CD1c-positive myeloid dendritic cell (primary cell): ENCODE results near the gene TMIE.

ENCODE experiments used
- DNase-seq: peaks from one replicate; pipeline ENCODE4 v3.0.0-alpha.2; 2016; ENCODE audit errors: extremely low spot score

The TMIE gene

DNA sequence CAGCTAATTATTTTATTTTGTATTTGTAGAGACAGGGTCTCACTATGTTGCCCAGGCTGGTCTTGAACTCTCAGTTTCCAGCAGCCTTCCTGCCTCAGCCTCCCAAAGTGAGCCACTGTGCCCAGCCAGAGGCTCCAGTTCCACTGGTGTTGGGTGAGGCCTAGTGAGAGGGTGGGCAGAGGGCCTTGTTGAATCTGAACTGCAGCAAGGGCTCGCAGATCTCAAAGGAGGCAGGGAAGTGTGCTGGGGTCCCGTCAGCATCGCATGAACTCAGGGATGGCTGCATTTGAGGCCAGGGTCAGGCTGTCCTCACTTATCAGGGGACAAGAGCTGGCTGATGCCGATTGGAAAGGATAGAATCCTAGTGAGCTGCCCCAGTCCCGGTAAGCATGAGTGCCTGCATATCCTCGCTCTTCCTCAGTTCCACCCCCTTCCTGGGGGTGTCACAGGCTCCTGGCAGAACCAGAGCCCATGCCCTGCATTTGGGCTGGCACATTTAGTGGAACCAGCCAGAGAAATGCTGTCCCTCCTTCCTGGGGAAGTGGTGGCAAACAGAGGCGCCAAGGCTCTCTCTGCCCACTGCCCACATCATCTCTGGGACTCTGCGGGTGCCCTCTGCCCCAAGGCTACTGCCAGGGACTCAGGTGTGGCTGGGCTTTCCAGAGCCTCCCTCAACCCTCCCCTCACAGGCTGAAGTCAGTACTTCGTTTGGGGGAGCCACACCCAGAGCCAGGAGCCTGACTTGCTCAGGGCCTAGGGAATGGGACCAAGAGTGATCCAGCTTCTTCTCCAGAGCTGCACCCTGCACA lies 31.8 kb upstream of the TMIE start:
- no peak for DNase-seq

DNA sequence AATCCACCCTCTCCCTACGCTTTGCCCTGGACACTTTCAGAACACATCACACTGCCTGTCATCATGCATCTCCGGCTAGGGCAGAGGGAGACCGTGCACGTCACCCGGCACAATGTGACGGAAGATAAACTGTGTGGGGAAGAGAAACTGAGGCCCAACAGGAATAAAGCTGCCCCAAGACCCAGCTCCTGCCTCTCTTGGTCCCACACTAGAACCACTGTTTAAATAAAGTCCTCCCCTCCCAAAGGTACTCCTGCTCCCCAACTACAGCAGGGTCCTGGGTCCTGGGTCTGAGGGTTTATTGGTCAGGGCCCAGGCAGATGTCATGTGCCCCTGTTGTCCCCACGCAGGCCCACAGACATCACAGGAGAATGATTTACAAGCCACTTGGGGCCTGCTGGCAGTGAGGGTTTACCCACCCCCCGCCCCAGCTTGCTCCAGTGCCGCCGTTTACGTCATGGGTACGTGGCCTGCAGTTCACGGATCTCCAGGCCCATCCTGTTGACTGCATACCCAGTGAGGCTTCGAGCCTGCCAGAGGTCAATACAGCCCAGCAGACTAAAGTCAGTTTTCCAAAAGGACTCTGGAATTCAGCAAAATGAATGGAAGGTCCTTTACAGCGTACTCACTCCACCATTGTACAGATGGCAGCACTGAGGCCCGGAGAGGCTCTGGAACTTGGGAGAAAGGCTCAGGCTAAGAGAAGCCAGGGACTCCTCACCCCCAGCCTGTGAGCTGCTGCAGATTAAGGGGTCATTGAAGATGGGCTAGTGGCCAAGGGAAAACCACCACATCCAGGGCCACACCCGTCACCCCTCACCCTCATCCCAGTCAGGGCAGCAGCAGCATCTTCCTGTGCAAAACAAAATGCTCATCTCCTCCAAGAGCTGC lies 30.9 kb upstream of the TMIE start:
- DNase-seq, result no peak

DNA sequence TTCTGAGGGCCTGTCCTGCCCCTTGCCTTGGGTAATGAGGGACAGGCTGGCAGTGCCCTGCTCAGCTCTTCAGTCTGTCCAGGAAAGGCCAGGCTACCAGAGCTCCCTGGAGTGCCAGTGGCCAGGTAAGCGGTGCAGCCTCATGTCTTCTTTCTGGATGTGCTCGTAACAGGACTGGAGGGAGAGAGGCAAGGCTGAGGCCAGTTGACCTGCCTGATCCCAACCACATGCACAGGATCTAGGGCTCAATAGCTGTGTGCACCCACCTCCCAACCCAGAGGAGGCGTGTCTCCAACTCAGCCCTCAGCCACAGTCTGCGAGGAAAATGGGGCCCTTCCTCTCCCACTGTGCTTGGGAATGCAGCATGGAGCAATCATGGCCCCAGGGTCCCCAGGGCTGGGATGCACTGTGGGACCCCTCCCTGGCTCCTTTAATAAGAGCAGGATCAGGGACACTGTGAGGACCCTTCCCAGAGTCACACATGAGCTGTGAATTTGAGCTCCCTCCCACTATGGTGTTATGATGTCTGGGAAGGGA lies 30.2 kb upstream of the TMIE start:
- DNase-seq, result no peak

DNA sequence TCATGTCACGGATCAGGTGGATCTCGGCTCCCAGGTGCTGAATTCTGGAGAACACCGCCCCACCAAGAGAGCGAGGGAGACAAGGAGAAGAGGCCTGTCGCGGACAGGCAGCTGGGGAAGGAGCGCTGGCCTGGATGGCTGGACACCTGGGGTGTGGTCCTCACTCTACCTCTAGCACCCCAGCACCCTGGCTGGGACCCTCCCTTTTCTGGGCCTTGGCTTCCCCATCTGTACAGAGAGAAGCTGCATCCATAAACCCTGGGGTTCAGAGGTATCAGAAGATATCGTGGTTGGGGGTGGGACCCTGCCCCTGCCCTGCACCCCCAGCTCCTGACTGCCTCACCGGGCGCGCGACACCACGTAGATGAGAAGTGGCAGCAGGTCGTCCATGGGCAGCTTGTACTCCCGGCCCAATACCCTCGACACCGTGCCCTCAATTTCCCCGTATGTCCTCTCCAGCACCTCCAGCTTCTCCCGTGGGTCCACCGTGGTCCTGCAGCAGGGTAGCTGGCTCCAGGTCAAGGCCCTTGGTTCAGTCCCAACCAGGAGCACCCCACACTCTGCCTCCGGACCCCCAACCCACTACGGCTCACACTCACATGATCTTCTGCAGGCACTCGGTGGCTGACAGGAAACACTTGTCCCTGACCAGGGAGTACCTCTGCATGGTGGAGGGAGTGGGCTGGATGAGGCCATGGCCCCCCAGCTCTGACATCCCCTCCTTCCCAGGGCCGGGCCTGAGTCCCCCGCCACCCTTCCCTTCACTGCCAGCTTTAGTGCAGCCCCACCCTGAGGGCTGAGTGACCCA lies 29.4 kb upstream of the TMIE start:
- DNase-seq, result no peak

DNA sequence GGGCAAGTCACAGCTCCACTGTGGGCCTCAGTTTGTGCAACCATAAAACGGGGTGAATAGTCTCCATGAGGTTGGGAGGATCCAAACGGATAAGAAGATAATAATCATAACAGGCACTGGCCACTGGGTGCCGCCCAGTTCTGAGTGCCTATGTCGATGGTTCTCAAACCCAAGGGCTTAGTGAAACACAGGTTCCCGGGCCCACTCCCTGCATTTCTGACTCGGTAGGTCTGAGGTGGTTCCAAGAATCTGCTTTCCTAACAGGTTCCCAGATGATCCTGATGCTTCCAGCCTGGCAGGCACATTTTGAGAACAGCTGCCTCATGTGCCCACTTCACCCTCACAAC lies 28.9 kb upstream of the TMIE start:
- DNase-seq, result no peak

DNA sequence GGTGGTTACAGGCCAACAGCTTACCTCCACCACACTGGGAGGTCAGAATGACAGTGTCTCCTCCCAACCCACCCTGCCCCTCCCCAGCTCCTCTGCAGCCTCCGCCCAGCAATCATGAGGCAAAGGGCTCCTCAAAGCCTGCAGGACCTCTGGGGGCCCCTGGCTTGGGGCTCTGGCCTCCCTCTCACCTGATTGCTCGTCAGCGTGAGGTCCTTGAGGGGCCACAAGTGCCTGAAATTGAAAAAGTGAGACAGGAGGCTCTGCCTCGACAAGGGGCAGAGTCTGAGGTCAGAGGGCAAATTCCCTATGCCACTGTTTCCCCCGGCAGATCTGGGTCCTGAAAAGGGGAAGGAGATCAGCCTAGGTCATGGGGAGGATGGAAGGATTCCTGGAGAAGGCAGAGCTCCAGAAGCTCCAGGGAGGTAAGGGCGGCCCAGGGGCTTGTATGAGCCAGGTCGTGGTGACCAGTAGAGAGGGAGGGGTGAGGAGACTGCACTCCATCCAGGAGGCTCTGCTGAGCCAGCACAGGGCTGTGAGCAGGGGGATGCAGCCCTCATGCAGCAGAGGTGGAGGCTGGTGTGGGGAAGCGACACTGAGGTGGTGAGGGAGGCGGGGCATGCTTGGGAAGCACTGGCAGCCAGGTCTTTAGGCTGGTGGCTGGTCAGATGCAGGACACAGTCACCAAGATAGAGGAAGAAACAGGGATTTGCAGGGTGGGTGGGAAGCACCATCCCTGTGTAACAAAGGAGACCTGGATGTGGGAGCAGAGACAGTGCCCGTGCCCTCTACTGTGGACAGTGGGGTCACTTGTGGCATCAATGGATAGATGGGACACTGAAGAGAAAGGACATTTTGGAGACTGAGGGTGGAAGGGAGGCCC lies 27.8 kb upstream of the TMIE start:
- DNase-seq, result no peak

DNA sequence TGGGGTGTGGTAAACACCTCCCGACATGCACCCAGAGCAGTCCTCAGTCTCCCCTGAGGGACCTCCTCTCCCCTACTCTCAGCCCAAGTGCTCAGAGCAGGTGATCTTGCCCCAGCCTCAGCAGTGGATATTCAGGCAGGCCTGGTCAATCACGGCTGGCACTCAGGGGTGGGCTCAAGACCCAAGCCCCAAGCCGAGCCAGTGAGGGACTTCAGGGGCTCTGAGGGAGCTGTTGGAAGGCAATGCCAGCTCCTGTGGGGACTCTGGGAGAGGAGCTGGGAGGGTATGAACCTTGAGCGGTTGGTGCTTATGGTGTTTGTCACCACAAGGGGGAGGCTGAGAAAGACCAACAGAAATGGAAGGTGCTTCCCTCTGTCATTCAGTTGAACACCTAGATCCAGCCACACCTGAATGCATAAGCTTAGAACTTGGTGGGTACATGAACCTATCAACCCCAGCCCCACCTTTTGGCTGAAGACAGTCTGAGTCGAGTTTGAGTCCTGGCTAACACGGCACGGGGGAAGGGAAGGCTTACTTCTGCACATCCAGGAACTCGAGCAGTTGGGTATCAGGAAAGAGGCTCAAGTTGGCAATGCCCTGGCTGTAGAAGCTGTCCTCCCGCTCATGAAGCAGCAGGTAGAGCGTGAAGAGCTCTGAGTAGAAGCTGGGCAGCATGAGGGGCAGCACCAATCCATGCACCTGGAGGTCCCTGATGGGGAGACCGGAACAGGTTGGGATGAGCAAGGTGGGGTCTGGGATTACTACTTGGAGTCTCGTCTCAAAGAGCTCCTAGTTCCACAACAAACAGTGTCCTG lies 27.0 kb upstream of the TMIE start:
- no peak for DNase-seq

DNA sequence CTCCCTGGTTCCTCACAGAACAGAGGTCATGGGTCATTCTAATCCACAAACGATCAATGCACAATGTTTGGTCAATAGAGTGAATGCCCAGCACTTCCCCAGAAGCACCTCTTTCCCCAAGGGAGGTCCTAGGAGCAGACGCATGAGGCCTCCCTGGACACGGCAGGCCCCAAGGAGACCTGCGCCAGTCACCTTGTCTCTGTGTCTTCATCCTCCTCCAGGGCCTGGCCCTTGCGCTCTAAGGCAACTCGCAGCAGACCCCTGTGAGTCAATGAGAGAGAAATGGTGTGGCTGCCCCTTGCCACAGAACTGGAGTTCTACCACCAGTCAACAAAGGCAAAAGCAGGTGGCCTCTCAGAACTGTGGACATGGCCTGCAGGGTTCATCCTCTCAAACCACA lies 25.8 kb upstream of the TMIE start:
- no peak for DNase-seq

DNA sequence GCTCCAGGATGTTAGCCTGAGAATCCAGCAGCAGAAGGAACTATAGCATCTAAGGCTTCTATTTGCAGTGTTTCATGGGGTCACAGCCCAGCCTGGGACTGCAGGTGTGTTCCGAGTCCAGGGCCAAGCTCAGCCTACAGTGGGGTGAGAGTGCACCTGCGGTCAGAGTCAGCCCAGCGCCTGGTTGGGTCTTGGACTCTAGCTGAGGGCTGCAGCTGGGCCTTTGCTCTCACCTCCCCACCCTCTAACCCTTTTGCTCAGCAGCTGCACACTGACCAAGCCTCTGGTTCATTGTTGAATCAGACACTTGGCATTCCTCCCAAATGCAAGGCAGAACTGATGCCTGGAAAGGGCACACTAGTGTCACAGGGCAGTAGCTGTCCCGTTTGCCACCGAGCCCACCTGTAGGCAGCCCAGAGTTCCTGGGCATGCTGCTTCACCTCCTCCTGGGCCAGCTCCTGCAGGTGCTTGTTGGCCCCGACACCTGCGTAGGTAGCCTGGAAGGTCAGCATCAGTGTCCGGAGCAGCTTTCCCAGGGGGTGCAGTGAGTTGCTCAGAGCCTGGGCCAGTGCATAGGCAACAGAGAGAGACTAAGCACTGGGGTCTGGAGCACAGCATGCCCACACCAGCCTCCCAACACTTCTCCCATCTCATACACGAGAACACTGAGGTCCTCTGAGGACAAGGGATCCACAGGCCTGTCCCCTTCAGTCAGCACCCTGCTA lies 25.2 kb upstream of the TMIE start:
- DNase-seq, result no peak

DNA sequence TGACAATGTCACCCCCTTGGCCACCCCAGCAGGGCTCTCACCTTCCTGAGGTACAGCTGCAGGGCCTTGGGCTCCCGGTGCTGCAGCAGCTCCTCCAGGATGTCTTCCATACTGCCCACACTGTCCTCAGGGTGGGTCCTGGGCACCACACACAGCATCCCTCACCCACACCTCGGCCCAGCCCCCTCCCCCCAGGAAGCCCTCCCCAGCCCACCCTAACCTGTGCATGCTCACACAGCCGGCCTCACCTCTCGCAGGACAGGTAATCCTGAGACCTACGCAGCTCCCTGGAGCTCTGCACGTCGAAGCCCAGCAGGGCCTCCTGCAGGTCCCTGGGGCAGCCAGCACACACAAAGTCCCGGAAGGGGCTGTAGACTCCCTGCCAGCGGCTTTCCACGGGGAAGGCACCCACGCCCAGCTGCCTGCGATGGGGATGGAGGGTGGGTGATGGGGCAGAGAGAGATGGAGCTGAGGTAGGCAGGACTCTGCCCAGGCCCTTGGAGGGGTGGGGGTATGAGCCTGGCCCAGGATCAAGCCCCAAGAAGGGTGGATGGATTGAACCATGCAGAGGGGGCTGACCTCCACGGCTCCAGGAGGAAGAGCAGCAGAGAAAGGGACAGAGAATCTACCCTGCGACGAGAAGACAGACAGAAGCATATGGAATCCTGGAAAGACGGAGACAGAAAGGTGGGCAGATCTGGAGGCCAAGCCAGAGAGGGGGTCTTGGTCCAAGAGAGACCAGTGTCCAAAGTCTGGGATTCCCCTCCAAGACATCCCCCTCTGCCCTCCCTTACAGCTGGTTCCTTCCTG lies 24.4 kb upstream of the TMIE start:
- DNase-seq, result no peak

DNA sequence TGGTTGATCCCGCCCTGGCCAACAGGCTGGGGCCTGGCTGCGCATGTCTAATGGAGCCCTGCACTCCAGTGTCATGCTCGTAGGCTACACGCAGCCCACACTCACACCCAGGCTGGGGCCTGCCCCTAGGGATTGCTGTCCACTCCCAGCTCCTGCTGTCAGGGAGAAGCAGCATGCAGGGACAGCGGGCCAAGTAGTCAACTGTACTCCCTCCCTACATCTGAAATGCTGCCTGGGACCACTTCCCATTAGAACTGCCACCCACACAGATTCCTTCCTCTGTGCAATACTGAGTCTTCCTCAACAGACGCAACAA lies 23.8 kb upstream of the TMIE start:
- DNase-seq, result peak; percentile 34

DNA sequence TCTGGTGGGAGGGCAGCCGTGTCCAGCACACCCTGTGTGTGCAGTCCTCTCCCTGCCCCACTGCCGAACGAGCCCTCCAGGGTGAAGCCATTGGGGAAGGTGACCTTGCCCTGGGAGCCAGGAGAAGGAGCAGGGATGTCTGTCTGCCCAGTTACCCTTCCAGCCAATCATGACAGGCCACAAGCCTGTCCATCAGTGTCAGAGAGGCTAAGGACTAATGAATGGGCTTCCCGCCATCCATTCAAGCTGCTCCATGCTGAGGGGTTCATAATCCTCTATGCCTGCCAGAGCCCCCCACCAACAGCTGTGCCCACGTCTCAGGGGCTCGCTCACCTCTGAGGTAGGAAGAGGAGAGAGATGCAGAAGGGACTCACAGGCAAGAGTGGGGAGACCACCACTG lies 22.9 kb upstream of the TMIE start:
- DNase-seq, result no peak

DNA sequence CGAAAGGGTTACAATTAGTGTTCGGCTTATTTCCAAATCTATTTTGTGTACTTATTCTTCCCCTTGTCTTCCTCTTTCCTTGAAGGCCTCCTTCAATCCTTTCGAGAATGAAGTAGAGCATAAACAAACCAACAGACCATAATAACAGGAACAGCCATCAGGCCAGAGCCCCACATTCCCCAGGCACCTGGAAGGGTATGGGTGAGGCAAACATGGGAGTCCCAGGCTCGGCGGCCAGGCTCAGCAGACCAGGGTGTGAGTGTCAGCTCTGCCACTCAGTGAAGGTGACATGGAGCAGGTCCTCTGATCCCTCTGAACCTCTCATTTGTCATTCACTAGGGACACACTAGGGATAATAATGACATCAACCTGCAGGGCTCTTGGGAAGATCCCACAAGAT lies 21.5 kb upstream of the TMIE start:
- no peak for DNase-seq

DNA sequence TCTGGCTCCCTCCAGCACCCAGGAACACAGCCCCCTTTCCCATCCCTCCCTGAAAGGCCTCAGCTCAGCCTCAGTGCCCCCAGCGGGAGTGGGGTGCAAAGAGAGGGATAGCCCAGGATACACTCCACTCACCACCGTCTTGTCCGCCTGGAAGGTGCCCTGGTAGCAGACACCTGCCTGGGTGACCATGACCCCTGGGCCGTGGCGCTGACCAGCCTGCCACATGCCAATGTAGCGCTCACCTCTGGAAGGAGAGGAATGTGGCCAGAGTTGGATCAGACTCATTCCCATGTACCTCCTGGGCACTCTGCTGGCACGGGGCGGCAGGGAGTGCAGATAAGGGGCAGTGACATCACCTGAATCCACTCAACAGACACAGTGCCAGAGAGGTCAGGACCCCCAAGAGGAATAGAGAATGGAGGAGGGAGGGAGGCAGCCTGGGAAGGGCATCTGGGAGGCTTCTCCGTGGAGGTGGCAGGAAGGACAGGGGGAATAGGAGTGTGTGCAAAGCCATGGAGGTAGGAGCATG lies 20.8 kb upstream of the TMIE start:
- no peak for DNase-seq

DNA sequence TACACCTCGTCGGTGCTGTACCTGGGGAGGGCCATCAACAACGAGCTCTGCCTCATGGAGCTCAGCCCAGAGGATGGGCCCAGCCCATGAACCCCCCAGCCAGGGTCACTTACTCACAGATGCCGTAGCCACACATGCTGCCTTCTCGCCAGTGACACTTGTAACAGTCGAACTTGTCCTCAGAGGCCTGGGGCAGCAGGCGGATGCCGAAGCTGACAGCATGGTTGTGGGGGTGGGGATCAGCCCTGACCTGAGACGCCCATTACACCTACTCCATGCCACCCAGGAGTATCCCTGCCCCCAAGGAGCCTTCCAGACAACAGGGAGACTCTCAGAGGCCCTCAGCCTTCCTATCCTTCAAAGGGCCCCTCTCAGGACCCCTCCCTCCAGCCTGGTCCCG lies 19.8 kb upstream of the TMIE start:
- no peak for DNase-seq

DNA sequence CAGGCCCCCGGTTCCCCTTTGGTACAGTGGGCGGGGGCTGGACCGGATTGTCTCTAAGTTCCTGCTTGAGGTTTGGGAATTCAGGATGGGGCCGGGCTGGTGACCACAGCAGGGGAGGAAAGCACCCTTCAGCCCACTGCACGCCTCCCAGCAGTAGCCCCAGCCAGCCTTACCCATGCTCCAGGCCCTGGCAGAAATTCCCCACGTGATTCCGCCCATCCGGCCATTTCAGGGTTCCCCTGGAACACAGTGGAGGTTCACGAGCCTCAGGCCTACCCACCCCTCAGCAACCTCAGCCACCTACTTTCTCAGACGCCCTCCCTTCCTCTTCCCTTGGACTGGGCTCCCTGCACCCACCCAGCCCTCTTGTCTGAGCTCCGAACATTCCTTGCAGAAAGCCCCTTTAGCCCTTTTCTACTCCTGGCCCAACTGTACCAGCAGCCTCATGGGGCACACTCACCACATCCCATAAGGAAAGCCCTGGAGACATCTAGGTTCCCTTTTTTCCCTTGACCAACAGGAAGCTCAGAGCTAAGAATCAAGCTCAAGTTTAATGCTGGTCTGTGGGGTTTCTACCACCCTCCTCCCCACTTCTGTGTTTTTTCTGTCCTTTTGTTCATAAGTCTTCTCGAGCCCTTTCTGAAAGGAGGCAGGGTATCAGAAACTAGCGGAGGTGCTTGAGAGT lies 19.2 kb upstream of the TMIE start:
- DNase-seq, result peak; percentile 54

DNA sequence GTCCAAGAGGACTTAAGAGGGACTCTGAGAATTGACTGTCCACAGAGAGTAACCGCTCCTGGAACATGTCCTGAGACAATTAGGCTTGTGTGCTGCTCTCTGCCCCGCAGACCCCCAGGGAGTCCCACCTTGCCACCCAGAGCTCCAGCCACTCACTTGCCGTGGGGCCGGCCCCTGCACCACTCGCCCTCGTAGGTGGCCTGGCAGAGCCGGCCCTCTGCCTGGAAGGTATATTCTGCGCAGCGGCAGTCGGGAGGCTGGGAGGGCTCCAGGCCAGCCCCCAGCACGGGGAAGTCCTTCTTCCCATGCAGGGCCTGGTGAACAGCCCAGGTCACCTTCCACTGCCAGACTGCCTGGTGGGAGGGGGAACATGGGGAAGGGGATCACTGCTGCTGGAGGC lies 18.2 kb upstream of the TMIE start:
- DNase-seq, result no peak

DNA sequence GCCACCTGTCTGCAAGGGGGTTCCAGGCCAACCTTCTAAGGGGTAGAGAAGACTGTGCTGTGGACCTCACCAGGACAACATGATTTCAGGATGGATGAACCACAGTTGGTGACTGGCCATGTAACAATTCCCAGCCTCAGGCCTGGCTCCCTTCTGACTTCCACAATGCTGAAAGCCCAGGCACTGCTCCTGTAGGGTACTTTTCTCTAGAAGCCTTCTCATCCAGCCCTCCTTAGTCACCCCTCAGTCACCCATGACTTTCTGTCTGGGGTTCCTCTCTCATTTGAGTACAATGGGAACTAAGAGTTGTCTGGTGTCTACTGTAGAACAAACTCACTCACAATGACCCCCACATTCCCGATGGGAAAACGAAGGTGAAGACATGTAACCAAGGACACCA lies 16.3 kb upstream of the TMIE start:
- peak; percentile 13 for DNase-seq
